PC-3 (cell line): ENCODE measurements around the gene ACE2.

Experiments
- CTCF ChIP-seq: fragments of 300-600 bp; sonication (generic); conservative IDR thresholded peaks from 2 replicates; pipeline ENCODE4 v1.5.1; 2017; ENCODE audit warnings: antibody characterized with exemption, low read depth, mild to moderate bottlenecking, low read length
- EZH2 ChIP-seq: fragments of 300-600 bp; sonication (generic); IDR thresholded peaks from one replicate; pipeline ENCODE4 v1.6.1; 2017; ENCODE audit warnings: antibody characterized with exemption, mild to moderate bottlenecking, low read length; ENCODE audit not compliant: unreplicated experiment
- EZH2phosphoT487 ChIP-seq: fragments of 300-600 bp; sonication (generic); IDR thresholded peaks from 2 replicates; pipeline ENCODE4 v1.6.1; 2018; ENCODE audit warnings: mild to moderate bottlenecking, antibody characterized with exemption, low read length, borderline replicate concordance

GRCh38 chrX:15567267-15567666 lies 33.5 kb downstream of the ACE2 start:
- no peak for TF ChIP-seq EZH2phosphoT487
- TF ChIP-seq CTCF, result no peak
- no peak for TF ChIP-seq EZH2
